ENCODE results near the gene PCDH19.

- TF ChIP-seq CTCF (IDR thresholded peaks at IDR 0.05; ENCODE audit: insufficient read depth, low read length, poor library complexity, severe bottlenecking) (no peak), EZH2phosphoT487 (conservative IDR thresholded peaks at IDR 0.05; ENCODE audit: low read length) (no peak)
These were observed 51.3 kb downstream of the PCDH19 start for GRCh38 chrX:100358766-100359165.
